NT2/D1 (cell line): ENCODE data around the gene MAML1.

ENCODE experiments used
- DNase-seq: peaks from one replicate; pipeline ENCODE4 v3.0.0-alpha.2; 2011; ENCODE audit warnings: low read depth, low spot score
- H3K27me3 ChIP-seq: 2 replicates; pipeline ENCODE4 v1.6.0; 2011; ENCODE audit warnings: mild to moderate bottlenecking; ENCODE audit not compliant: insufficient read length, insufficient read depth
- H3K36me3 ChIP-seq: 2 replicates; pipeline ENCODE4 v1.6.1; 2011; ENCODE audit warnings: mild to moderate bottlenecking, low read length, mixed read lengths; ENCODE audit not compliant: insufficient read depth, insufficient read length
- H3K4me1 ChIP-seq: 2 replicates; pipeline ENCODE4 v1.5.1; 2011; ENCODE audit not compliant: insufficient read depth, insufficient read length
- H3K4me3 ChIP-seq: 2 replicates; pipeline ENCODE4 v1.5.1; 2011; ENCODE audit warnings: low read depth; ENCODE audit not compliant: insufficient read length
- H3K9ac ChIP-seq: 2 replicates; pipeline ENCODE4 v1.6.0; 2011; ENCODE audit warnings: low read depth; ENCODE audit not compliant: insufficient read length
- H3K9me3 ChIP-seq: 2 replicates; pipeline ENCODE4 v1.5.1; 2011; ENCODE audit warnings: mild to moderate bottlenecking, low read length; ENCODE audit not compliant: insufficient read depth
- SUZ12 ChIP-seq: IDR thresholded peaks from 2 replicates; pipeline ENCODE4 v1.6.1; 2011; ENCODE audit not compliant: insufficient read length, insufficient read depth; ENCODE audit errors: extremely low read depth
- YY1 ChIP-seq: IDR thresholded peaks from 2 replicates; pipeline ENCODE4 v1.6.1; 2011; ENCODE audit not compliant: insufficient read length, insufficient read depth
- ZNF274 ChIP-seq: IDR thresholded peaks from 2 replicates; pipeline ENCODE4 v1.6.1; 2011; ENCODE audit warnings: mild to moderate bottlenecking, low read depth, low read length

MAML1 gene

GRCh38 chr5:179795049-179795862 lies 62.6 kb downstream of the MAML1 start:
- H3K27me3 ChIP-seq: no peaks in the 10 kb centered on the region
- H3K36me3 ChIP-seq: peaks cover 37% of the 10 kb centered on the region
- no peak for DNase-seq
- H3K4me3 ChIP-seq: peak overlapping the region; percentile 60
- TF ChIP-seq SUZ12 (no peak), ZNF274 (no peak), YY1 (no peak)
- H3K9me3 ChIP-seq: no peaks in the 10 kb centered on the region
- H3K4me1 ChIP-seq: peaks cover 13% of the 10 kb centered on the region
- peak overlapping the region; percentile 81 for H3K9ac ChIP-seq

- peaks cover 44% of the 10 kb centered on the region for H3K36me3 ChIP-seq
- peaks cover 13% of the 10 kb centered on the region for H3K4me1 ChIP-seq
- H3K9ac ChIP-seq: peak overlapping the region; percentile 81
- no peaks in the 10 kb centered on the region for H3K27me3 ChIP-seq
- TF ChIP-seq SUZ12: no peak
- no peak for TF ChIP-seq ZNF274
- no peak for TF ChIP-seq YY1
- peak overlapping the region; percentile 60 for H3K4me3 ChIP-seq
- H3K9me3 ChIP-seq: no peaks in the 10 kb centered on the region
- no peak for DNase-seq
Observed at GRCh38 chr5:179795863-179796833, 63.5 kb downstream of the MAML1 start.

GRCh38 chr5:179796877-179797608 lies 64.4 kb downstream of the MAML1 start:
- Histone ChIP-seq H3K4me3 (peak overlapping the region; percentile 60), H3K9me3 (no peaks in the 10 kb centered on the region), H3K27me3 (no peaks in the 10 kb centered on the region), H3K4me1 (peaks cover 14% of the 10 kb centered on the region), H3K36me3 (peaks cover 48% of the 10 kb centered on the region), H3K9ac (peak overlapping the region; percentile 70)
- TF ChIP-seq SUZ12: no peak
- TF ChIP-seq ZNF274: no peak
- TF ChIP-seq YY1: no peak
- DNase-seq: no peak

GRCh38 chr5:179797741-179798140 lies 65.1 kb downstream of the MAML1 start:
- H3K36me3 ChIP-seq: peaks cover 50% of the 10 kb centered on the region
- DNase-seq: no peak
- H3K4me1 ChIP-seq: peaks cover 18% of the 10 kb centered on the region
- H3K27me3 ChIP-seq: no peaks in the 10 kb centered on the region
- TF ChIP-seq ZNF274 (no peak), SUZ12 (no peak), YY1 (no peak)
- no peak overlapping the region for H3K4me3 ChIP-seq
- H3K9ac ChIP-seq: no peak overlapping the region
- H3K9me3 ChIP-seq: no peaks in the 10 kb centered on the region

- H3K36me3 ChIP-seq: peaks cover 50% of the 10 kb centered on the region
- TF ChIP-seq YY1 (no peak), SUZ12 (no peak)
- H3K27me3 ChIP-seq: no peaks in the 10 kb centered on the region
- no peak overlapping the region for H3K4me3 ChIP-seq
- DNase-seq: no peak
- H3K4me1 ChIP-seq: peaks cover 18% of the 10 kb centered on the region
- no peaks in the 10 kb centered on the region for H3K9me3 ChIP-seq
- no peak overlapping the region for H3K9ac ChIP-seq
Observed at GRCh38 chr5:179798144-179798770, 65.6 kb downstream of the MAML1 start.

GRCh38 chr5:179798771-179799643 lies 66.4 kb downstream of the MAML1 start:
- Histone ChIP-seq H3K27me3 (no peaks in the 10 kb centered on the region), H3K9me3 (no peaks in the 10 kb centered on the region), H3K36me3 (peaks cover 50% of the 10 kb centered on the region), H3K4me1 (peaks cover 22% of the 10 kb centered on the region), H3K4me3 (no peak overlapping the region), H3K9ac (no peak overlapping the region)
- DNase-seq: no peak
- no peak for TF ChIP-seq SUZ12
- no peak for TF ChIP-seq ZNF274
- TF ChIP-seq YY1: no peak
